Right lobe of liver (tissue), 6 donors: ENCODE results near the gene CFAP77. TPM values are rescaled to one million over a fixed set of nuclear protein-coding genes. Genes with fewer than 3 reads are reported as not detected.

ENCODE experiments used
- ATAC-seq, 4 donors: fragments of 200-7000 bp; cut with Tn5 transposase; one replicate each; pipeline ENCODE4 v1.9.1; 2020; ENCODE audit warnings: mild to moderate bottlenecking in 4 of 4, moderate library complexity in 4 of 4
- DNase-seq, 3 donors: peaks; one replicate each; pipeline ENCODE4 v3.0.0-alpha.2; 2020
- H3K27ac ChIP-seq, 3 donors: fragments of 200-600 bp; one replicate each; pipeline ENCODE4 v1.8.0; 2022
- H3K27me3 ChIP-seq, 2 donors: fragments of 200-600 bp; one replicate each; pipeline ENCODE4 v1.8.0; 2022
- H3K36me3 ChIP-seq, 4 donors: fragments of 200-600 bp; sonication (generic) in 1 of 4; one replicate each; pipeline versions ENCODE4 v1.5.1 to v1.8.0; 2017 to 2022; ENCODE audit warnings: control low read depth in 1 of 4
- H3K4me1 ChIP-seq, 4 donors: fragments of 200-600 bp; sonication (generic) in 1 of 4; one replicate each; pipeline versions ENCODE4 v1.5.1 to v1.8.0; 2017 to 2022; ENCODE audit warnings: control low read depth in 1 of 4
- H3K4me3 ChIP-seq, 3 donors: fragments of 200-600 bp; one replicate each; pipeline ENCODE4 v1.8.0; 2022
- H3K9me3 ChIP-seq, 4 donors: fragments of 200-600 bp; sonication (generic) in 1 of 4; one replicate each; pipeline versions ENCODE4 v1.5.1 to v1.8.0; 2017 to 2022; ENCODE audit warnings: control low read depth in 1 of 4
- CTCF ChIP-seq, 4 donors: fragments of 200-600 bp in 3 of 4; fragments of 450-650 bp in 1 of 4; IDR thresholded peaks; one replicate each; pipeline versions ENCODE4 v1.5.1 to v1.8.0; 2016 to 2022; ENCODE audit warnings: antibody characterized with exemption in 4 of 4, mild to moderate bottlenecking in 2 of 4
- POLR2A ChIP-seq: fragments of 450-650 bp; IDR thresholded peaks from one replicate; pipeline ENCODE4 v1.6.1; 2017; ENCODE audit warnings: antibody characterized with exemption, mild to moderate bottlenecking
- WGBS: methylation state at CpG from one replicate; pipeline ENCODE4 v1.1.6; 2018; ENCODE audit warnings: low coverage, low lambda C conversion rate; ENCODE audit not compliant: insufficient coverage; ENCODE audit errors: missing lambda C conversion rate; 5-methylcytosine and 5-hydroxymethylcytosine counted together
- intact Hi-C, 2 donors: fragments of 100-400 bp; cut with DNase I; formaldehyde crosslinking; loops; one replicate each; pipeline versions ENCODE4 v1.11.2 to v1.14.1; 2022
- total RNA-seq, 6 experiments: library from RNA; depleted of rRNA in 2 of 6; stranded (reverse); fragments of >200 nt in 2 of 6; fragmentation: NEBNext Ultra II Directional in 3 of 6; extraction: Animal tissue kit (Norgen Biotek cat#: 25700) in 3 of 6; gene quantifications; one replicate each; pipeline versions ENCODE4 v1.1.0 to v1.2.4, GENCODE V29; 2016 to 2023
- donor health status: DM: no; HTN: yes; CAD: no.
- donor health status: DM: no; HTN: no; CAD: no.
- donor health status: DM: no; HTN: no; CAD: no.
- donor health status: DM: no; HTN: yes; CAD: no.
- donor health status: DM: no; HTN: yes; CAD: no.

Gene CFAP77
- total RNA-seq, 6 experiments from 2014 or later: not detected

- no peaks in the 10 kb centered on the region for H3K27me3 ChIP-seq
Observed at GRCh38 chr9:132514011-132514744, 104.2 kb downstream of the CFAP77 start.

GRCh38 chr9:132514821-132515220, 104.8 kb downstream of the CFAP77 start:
- WGBS: 31% methylated on average over 2 of the region's 8 CpGs
- Histone ChIP-seq H3K27me3 (no peaks in the 10 kb centered on the region), H3K4me1 (no peaks in the 10 kb centered on the region), H3K4me3 (no peak overlapping the region), H3K36me3 (no peaks in the 10 kb centered on the region), H3K9me3 (no peaks in the 10 kb centered on the region), H3K27ac (no peak overlapping the region)
- intact Hi-C loops: no loop called here
- no peak for DNase-seq
- ATAC-seq: no peak
- TF ChIP-seq CTCF (IDR thresholded peaks at IDR 0.05) (no peak), POLR2A (no peak)

More at GRCh38 chr9:132514011-132514744, 104.2 kb downstream of the CFAP77 start:
- no peak overlapping the region for H3K27ac ChIP-seq
- ATAC-seq (no peak), DNase-seq (no peak)
- WGBS: 42% methylated on average over 11 of the region's 22 CpGs
- no peak overlapping the region for H3K4me3 ChIP-seq
- no peaks in the 10 kb centered on the region for H3K9me3 ChIP-seq
- intact Hi-C loops: no loop called here
- H3K36me3 ChIP-seq: no peaks in the 10 kb centered on the region
- H3K4me1 ChIP-seq: no peaks in the 10 kb centered on the region
- TF ChIP-seq CTCF (IDR thresholded peaks at IDR 0.05) (no peak), POLR2A (no peak)

DNA sequence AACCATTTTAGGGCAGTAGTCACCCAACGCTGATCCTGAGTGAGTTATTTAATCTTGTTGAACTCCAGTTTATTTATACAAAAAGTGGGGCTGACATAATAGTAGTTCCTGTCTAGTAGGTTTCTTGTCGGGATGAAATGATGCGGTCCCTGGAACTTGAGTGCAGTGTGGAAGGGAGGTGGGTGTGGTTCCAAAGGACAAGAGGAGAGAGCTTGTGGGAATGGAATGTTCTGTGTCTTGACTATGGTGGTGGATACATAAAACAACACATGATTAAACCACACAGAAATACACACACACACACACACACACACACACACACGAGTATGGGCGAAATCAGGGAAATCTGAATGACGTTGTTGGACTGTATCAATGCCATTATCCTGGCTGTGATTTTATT, 106.3 kb downstream of the CFAP77 start:
- WGBS: 57% methylated on average over 6 of the region's 6 CpGs
- no peak for DNase-seq
- no peak for TF ChIP-seq CTCF (IDR thresholded peaks at IDR 0.05)
- Histone ChIP-seq H3K4me3 (no peak overlapping the region), H3K9me3 (no peaks in the 10 kb centered on the region), H3K4me1 (no peaks in the 10 kb centered on the region), H3K36me3 (no peaks in the 10 kb centered on the region), H3K27me3 (no peaks in the 10 kb centered on the region), H3K27ac (no peak overlapping the region)
- intact Hi-C loops: no loop called here
- ATAC-seq: no peak

DNA sequence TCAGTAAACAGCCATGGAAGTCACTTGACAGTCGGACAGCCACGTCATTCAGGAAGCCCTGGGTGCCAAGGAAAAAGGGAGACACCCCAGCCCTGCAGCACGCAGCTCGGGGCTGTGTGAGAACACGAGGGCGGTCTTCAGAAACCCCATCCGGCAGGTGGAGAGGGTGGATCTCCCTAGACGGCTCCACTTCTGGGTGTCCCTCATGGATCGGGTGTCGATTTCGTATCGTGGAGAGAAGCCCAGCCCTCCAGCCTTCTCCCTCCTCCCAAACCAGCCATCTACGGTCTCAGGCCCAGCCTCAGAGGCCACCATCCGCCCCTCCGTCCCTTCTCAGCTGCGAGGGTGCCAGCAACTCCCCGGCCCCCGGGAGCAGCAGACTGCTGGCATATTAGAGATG, 106.9 kb downstream of the CFAP77 start:
- ATAC-seq (no peak), DNase-seq (no peak)
- H3K4me3 ChIP-seq: no peak overlapping the region
- TF ChIP-seq POLR2A (no peak), CTCF (IDR thresholded peaks at IDR 0.05) (no peak)
- no peaks in the 10 kb centered on the region for H3K36me3 ChIP-seq
- no peaks in the 10 kb centered on the region for H3K9me3 ChIP-seq
- intact Hi-C loops: no loop called here
- H3K4me1 ChIP-seq: no peaks in the 10 kb centered on the region
- WGBS: 23% methylated on average over 4 of the region's 18 CpGs
- no peaks in the 10 kb centered on the region for H3K27me3 ChIP-seq
- no peak overlapping the region for H3K27ac ChIP-seq
